Left ventricle myocardium superior (tissue), 1 donor: ENCODE results near the gene CEP70. TPM values are rescaled to one million over a fixed set of nuclear protein-coding genes. Genes with fewer than 3 reads are reported as not detected.

ENCODE experiments used
- ATAC-seq: fragments of 200-7000 bp; cut with Tn5 transposase; one replicate; pipeline ENCODE4 v1.9.1; 2020; ENCODE audit warnings: mild to moderate bottlenecking, moderate library complexity
- DNase-seq: peaks from one replicate; pipeline ENCODE4 v3.0.0-alpha.2; 2020
- intact Hi-C: fragments of 100-400 bp; cut with micrococcal nuclease; formaldehyde crosslinking; loops from one replicate; pipeline ENCODE4 v1.11.0; 2022
- total RNA-seq: library from RNA; stranded (reverse); fragmentation: NEBNext Ultra II Directional; extraction: Animal tissue kit (Norgen Biotek cat#: 25700); gene quantifications from one replicate; pipeline ENCODE4 v1.2.1, GENCODE V29; 2021
- donor health status: DM: no; HTN: yes; CAD: no; lungs with severe emphysema.

CEP70 gene
- total RNA-seq, 1 donor from 2014 or later, result 22.6 TPM

- no peak for ATAC-seq
- intact Hi-C loops, result no loop called here
- DNase-seq, result no peak
Measured at GRCh38 chr3:138477801-138478200, 116.3 kb downstream of the CEP70 start.

GRCh38 chr3:138477120-138477519 is 116.9 kb downstream of the CEP70 start:
- ATAC-seq, result peak; percentile 62

GRCh38 chr3:138476526-138476925 is 117.5 kb downstream of the CEP70 start:
- DNase-seq (no peak), ATAC-seq (no peak)
- intact Hi-C loops, result no loop called here

More at GRCh38 chr3:138477120-138477519, 116.9 kb downstream of the CEP70 start:
- DNase-seq, result no peak
- intact Hi-C loops, result no loop called here

- ATAC-seq (no peak), DNase-seq (no peak)
- intact Hi-C loops, result no loop called here
Measured at GRCh38 chr3:138474163-138474562, 119.9 kb downstream of the CEP70 start.

- intact Hi-C loops, result no loop called here
- ATAC-seq (no peak), DNase-seq (no peak)
Measured at GRCh38 chr3:138473391-138473790, 120.7 kb downstream of the CEP70 start.

GRCh38 chr3:138472141-138472825 is 121.8 kb downstream of the CEP70 start:
- ATAC-seq, result no peak
- DNase-seq, result no peak
- intact Hi-C loops, result no loop called here

- intact Hi-C loops, result no loop called here
- DNase-seq, result no peak
- ATAC-seq, result no peak
Measured at GRCh38 chr3:138471481-138471880, 122.6 kb downstream of the CEP70 start.

- intact Hi-C loops, result no loop called here
- DNase-seq, result peak; percentile 48
- ATAC-seq, result peak; percentile 87
Measured at GRCh38 chr3:138470687-138471086, 123.4 kb downstream of the CEP70 start.

GRCh38 chr3:138469874-138470273 is 124.2 kb downstream of the CEP70 start:
- ATAC-seq (no peak), DNase-seq (no peak)
- intact Hi-C loops, result no loop called here

- ATAC-seq, result peak; percentile 65
- intact Hi-C loops, result no loop called here
- DNase-seq, result no peak
Measured at GRCh38 chr3:138468886-138469285, 125.2 kb downstream of the CEP70 start.

GRCh38 chr3:138468451-138468850 is 125.6 kb downstream of the CEP70 start:
- ATAC-seq, result no peak
- no peak for DNase-seq
- intact Hi-C loops, result no loop called here

- intact Hi-C loops, result no loop called here
- DNase-seq (no peak), ATAC-seq (no peak)
Measured at GRCh38 chr3:138467931-138468330, 126.1 kb downstream of the CEP70 start.

GRCh38 chr3:138465925-138466324 is 128.1 kb downstream of the CEP70 start:
- no peak for ATAC-seq
- no peak for DNase-seq
- intact Hi-C loops, result no loop called here

- DNase-seq (no peak), ATAC-seq (no peak)
- intact Hi-C loops, result no loop called here
Measured at GRCh38 chr3:138465451-138465850, 128.6 kb downstream of the CEP70 start.

- ATAC-seq (no peak), DNase-seq (no peak)
- intact Hi-C loops, result no loop called here
Measured at GRCh38 chr3:138464491-138464860, 129.6 kb downstream of the CEP70 start.

- ATAC-seq (no peak), DNase-seq (no peak)
- intact Hi-C loops, result no loop called here
Measured at GRCh38 chr3:138463724-138464490, 130.2 kb downstream of the CEP70 start.

GRCh38 chr3:138461896-138462295 is 132.2 kb downstream of the CEP70 start:
- intact Hi-C loops, result no loop called here
- DNase-seq (no peak), ATAC-seq (no peak)

- intact Hi-C loops, result no loop called here
- ATAC-seq (no peak), DNase-seq (no peak)
Measured at GRCh38 chr3:138461246-138461645, 132.8 kb downstream of the CEP70 start.

- intact Hi-C loops, result no loop called here
- DNase-seq (no peak), ATAC-seq (no peak)
Measured at GRCh38 chr3:138460536-138461205, 133.4 kb downstream of the CEP70 start.
